ENCODE data around the gene GNL2.

Gene GNL2

GRCh38 chr1:37622131-37622530 lies 26.4 kb upstream of the GNL2 start:
- no peak overlapping the region for H2BK15ac ChIP-seq (ENCODE audit: low read depth, poor library complexity, severe bottlenecking)
- no peak overlapping the region for H3K23ac ChIP-seq (ENCODE audit: low read length in 2 of 2)
- H3K14ac ChIP-seq (ENCODE audit: low read length in 2 of 2), result no peak overlapping the region
- no peak overlapping the region for H3K18ac ChIP-seq (ENCODE audit: low read depth in 1 of 2, low read length in 2 of 2)
- no peak overlapping the region for H4K91ac ChIP-seq (ENCODE audit: low read length)
- H3K79me1 ChIP-seq (replicated peaks; ENCODE audit: low read length, poor library complexity, severe bottlenecking), result no peaks in the 10 kb centered on the region
- H3K4me3 ChIP-seq (ENCODE audit: insufficient read depth in 1 of 2, low read depth in 1 of 2, low read length in 2 of 2), result no peak overlapping the region
- H2BK120ac ChIP-seq (ENCODE audit: low read depth, low read length), result no peak overlapping the region
- 53% methylated on average over 6 of the region's 6 CpGs for WGBS
- no peak overlapping the region for H3K4ac ChIP-seq (ENCODE audit: low read depth in 1 of 2, low read length in 2 of 2)
- H3K4me2 ChIP-seq (ENCODE audit: low read length, poor library complexity, severe bottlenecking), result no peak overlapping the region
- no peak for DNase-seq
- no peaks in the 10 kb centered on the region for H3K9me3 ChIP-seq (ENCODE audit: control insufficient read depth, low read length)
- no peaks in the 10 kb centered on the region for H3K4me1 ChIP-seq (ENCODE audit: control insufficient read depth, insufficient read depth, low read depth, low read length)
- H3K9ac ChIP-seq (ENCODE audit: low read length), result no peak overlapping the region
- H2AFZ ChIP-seq (ENCODE audit: low read depth, low read length), result no peak overlapping the region
- H3K27me3 ChIP-seq (ENCODE audit: control insufficient read depth in 1 of 2, insufficient read depth in 1 of 2, low read length in 2 of 2), result peaks cover 68 to 80% of the 10 kb centered on the region in 2 experiments
- no peak overlapping the region for H4K8ac ChIP-seq (ENCODE audit: low read length)
- H3K36me3 ChIP-seq (ENCODE audit: control insufficient read depth in 1 of 2, insufficient read depth in 2 of 2, low read depth in 1 of 2, low read length in 2 of 2), result no peaks in the 10 kb centered on the region
- no peak overlapping the region for H2BK5ac ChIP-seq (ENCODE audit: low read depth, low read length, poor library complexity, severe bottlenecking)
- H2AK5ac ChIP-seq (ENCODE audit: low read length, severe bottlenecking), result no peak overlapping the region
- no peak overlapping the region for H3K27ac ChIP-seq (ENCODE audit: low read length, poor library complexity, severe bottlenecking)
- H2BK12ac ChIP-seq (ENCODE audit: low read length in 2 of 2), result no peak overlapping the region

DNA sequence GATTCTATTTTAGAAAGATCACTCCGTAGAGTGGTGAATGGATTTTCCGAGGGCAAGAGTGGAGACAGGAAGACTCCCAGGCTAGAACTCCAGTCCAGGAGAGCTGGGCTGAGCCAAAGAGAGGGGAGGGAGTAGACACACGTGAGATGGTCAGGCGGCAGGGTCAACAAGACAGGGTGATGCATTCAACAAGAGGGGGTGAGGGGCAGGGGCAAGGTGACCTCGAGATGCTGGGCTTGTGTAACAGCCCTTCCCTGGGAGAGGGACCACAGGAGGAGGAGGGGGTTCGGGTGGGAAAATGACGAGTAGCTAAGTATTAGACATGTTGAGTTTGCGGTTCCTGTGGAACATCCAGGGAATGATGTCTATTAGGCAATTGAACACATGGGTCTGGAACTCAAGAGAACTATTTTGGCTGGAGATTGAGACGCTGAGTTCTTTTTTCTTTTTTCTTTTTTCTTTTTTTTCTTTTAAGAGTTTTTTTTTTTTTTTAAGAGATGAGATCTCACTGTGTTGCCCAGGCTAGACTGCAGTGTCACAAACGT lies 25.7 kb upstream of the GNL2 start:
- Histone ChIP-seq H2BK15ac (ENCODE audit: low read depth, poor library complexity, severe bottlenecking) (no peak overlapping the region), H2BK5ac (ENCODE audit: low read depth, low read length, poor library complexity, severe bottlenecking) (no peak overlapping the region), H3K23ac (ENCODE audit: low read length in 2 of 2) (no peak overlapping the region), H3K79me1 (replicated peaks; ENCODE audit: low read length, poor library complexity, severe bottlenecking) (no peaks in the 10 kb centered on the region), H2AFZ (ENCODE audit: low read depth, low read length) (no peak overlapping the region), H4K8ac (ENCODE audit: low read length) (no peak overlapping the region), H3K4me3 (ENCODE audit: insufficient read depth in 1 of 2, low read depth in 1 of 2, low read length in 2 of 2) (no peak overlapping the region), H2BK12ac (ENCODE audit: low read length in 2 of 2) (no peak overlapping the region), H3K4me2 (ENCODE audit: low read length, poor library complexity, severe bottlenecking) (no peak overlapping the region), H3K18ac (ENCODE audit: low read depth in 1 of 2, low read length in 2 of 2) (no peak overlapping the region), H3K14ac (ENCODE audit: low read length in 2 of 2) (no peak overlapping the region), H3K4me1 (ENCODE audit: control insufficient read depth, insufficient read depth, low read depth, low read length) (no peaks in the 10 kb centered on the region), H3K27me3 (ENCODE audit: control insufficient read depth in 1 of 2, insufficient read depth in 1 of 2, low read length in 2 of 2) (peaks cover 67 to 80% of the 10 kb centered on the region in 2 experiments), H4K91ac (ENCODE audit: low read length) (no peak overlapping the region), H3K9ac (ENCODE audit: low read length) (no peak overlapping the region), H3K36me3 (ENCODE audit: control insufficient read depth in 1 of 2, insufficient read depth in 2 of 2, low read depth in 1 of 2, low read length in 2 of 2) (no peaks in the 10 kb centered on the region), H2AK5ac (ENCODE audit: low read length, severe bottlenecking) (no peak overlapping the region), H3K4ac (ENCODE audit: low read depth in 1 of 2, low read length in 2 of 2) (no peak overlapping the region), H3K27ac (ENCODE audit: low read length, poor library complexity, severe bottlenecking) (no peak overlapping the region), H3K9me3 (ENCODE audit: control insufficient read depth, low read length) (no peaks in the 10 kb centered on the region), H2BK120ac (ENCODE audit: low read depth, low read length) (no peak overlapping the region)
- DNase-seq, result no peak
- 76% methylated on average over 9 of the region's 10 CpGs for WGBS

DNA sequence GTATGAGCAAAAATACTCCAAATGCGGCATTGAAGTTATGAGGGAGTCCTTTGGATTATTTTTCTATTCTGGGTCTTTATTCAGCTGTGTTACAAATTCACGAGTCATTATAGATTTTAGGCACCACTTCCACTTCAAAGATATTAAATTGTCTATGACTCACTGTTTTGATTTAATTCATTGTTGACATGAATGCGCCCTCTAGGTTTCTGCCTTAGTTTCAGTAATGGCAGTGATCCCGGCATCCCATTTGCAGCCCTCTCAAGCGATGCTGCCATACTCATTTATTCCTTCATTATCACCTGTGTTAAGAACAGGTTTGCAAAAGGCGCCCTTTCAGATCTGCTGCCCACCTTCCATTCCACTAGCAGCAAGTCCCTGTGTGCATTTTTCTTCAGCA lies 25.0 kb upstream of the GNL2 start:
- Histone ChIP-seq H2AFZ (ENCODE audit: low read depth, low read length) (no peak overlapping the region), H2BK15ac (ENCODE audit: low read depth, poor library complexity, severe bottlenecking) (no peak overlapping the region), H3K27ac (ENCODE audit: low read length, poor library complexity, severe bottlenecking) (no peak overlapping the region), H2BK120ac (ENCODE audit: low read depth, low read length) (no peak overlapping the region), H3K9ac (ENCODE audit: low read length) (no peak overlapping the region), H4K8ac (ENCODE audit: low read length) (no peak overlapping the region), H3K9me3 (ENCODE audit: control insufficient read depth, low read length) (no peaks in the 10 kb centered on the region), H3K23ac (ENCODE audit: low read length in 2 of 2) (no peak overlapping the region), H3K4me3 (ENCODE audit: insufficient read depth in 1 of 2, low read depth in 1 of 2, low read length in 2 of 2) (no peak overlapping the region), H3K4me2 (ENCODE audit: low read length, poor library complexity, severe bottlenecking) (no peak overlapping the region), H3K18ac (ENCODE audit: low read depth in 1 of 2, low read length in 2 of 2) (no peak overlapping the region), H3K4me1 (ENCODE audit: control insufficient read depth, insufficient read depth, low read depth, low read length) (no peaks in the 10 kb centered on the region), H4K91ac (ENCODE audit: low read length) (no peak overlapping the region), H2BK5ac (ENCODE audit: low read depth, low read length, poor library complexity, severe bottlenecking) (no peak overlapping the region), H3K27me3 (ENCODE audit: control insufficient read depth in 1 of 2, insufficient read depth in 1 of 2, low read length in 2 of 2) (peaks cover 67 to 80% of the 10 kb centered on the region in 2 experiments), H3K4ac (ENCODE audit: low read depth in 1 of 2, low read length in 2 of 2) (no peak overlapping the region), H3K14ac (ENCODE audit: low read length in 2 of 2) (no peak overlapping the region), H2AK5ac (ENCODE audit: low read length, severe bottlenecking) (no peak overlapping the region), H3K36me3 (ENCODE audit: control insufficient read depth in 1 of 2, insufficient read depth in 2 of 2, low read depth in 1 of 2, low read length in 2 of 2) (no peaks in the 10 kb centered on the region), H2BK12ac (ENCODE audit: low read length in 2 of 2) (no peak overlapping the region), H3K79me1 (replicated peaks; ENCODE audit: low read length, poor library complexity, severe bottlenecking) (no peaks in the 10 kb centered on the region)
- 73% methylated on average over 6 of the region's 6 CpGs for WGBS
- no peak for DNase-seq

GRCh38 chr1:37616330-37616729 lies 20.6 kb upstream of the GNL2 start:
- Histone ChIP-seq H3K4me2 (ENCODE audit: low read length, poor library complexity, severe bottlenecking) (no peak overlapping the region), H3K9ac (ENCODE audit: low read length) (no peak overlapping the region), H2AFZ (ENCODE audit: low read depth, low read length) (no peak overlapping the region), H2BK15ac (ENCODE audit: low read depth, poor library complexity, severe bottlenecking) (no peak overlapping the region), H3K18ac (ENCODE audit: low read depth in 1 of 2, low read length in 2 of 2) (no peak overlapping the region), H3K4me3 (ENCODE audit: insufficient read depth in 1 of 2, low read depth in 1 of 2, low read length in 2 of 2) (no peak overlapping the region), H3K14ac (ENCODE audit: low read length in 2 of 2) (no peak overlapping the region), H2BK5ac (ENCODE audit: low read depth, low read length, poor library complexity, severe bottlenecking) (no peak overlapping the region), H2BK120ac (ENCODE audit: low read depth, low read length) (no peak overlapping the region), H3K27me3 (ENCODE audit: control insufficient read depth in 1 of 2, insufficient read depth in 1 of 2, low read length in 2 of 2) (peaks cover 63 to 84% of the 10 kb centered on the region in 2 experiments), H4K91ac (ENCODE audit: low read length) (no peak overlapping the region), H3K27ac (ENCODE audit: low read length, poor library complexity, severe bottlenecking) (no peak overlapping the region), H4K8ac (ENCODE audit: low read length) (no peak overlapping the region), H2AK5ac (ENCODE audit: low read length, severe bottlenecking) (no peak overlapping the region), H3K36me3 (ENCODE audit: control insufficient read depth in 1 of 2, insufficient read depth in 2 of 2, low read depth in 1 of 2, low read length in 2 of 2) (no peaks in the 10 kb centered on the region), H2BK12ac (ENCODE audit: low read length in 2 of 2) (no peak overlapping the region), H3K9me3 (ENCODE audit: control insufficient read depth, low read length) (no peaks in the 10 kb centered on the region), H3K79me1 (replicated peaks; ENCODE audit: low read length, poor library complexity, severe bottlenecking) (no peaks in the 10 kb centered on the region), H3K4ac (ENCODE audit: low read depth in 1 of 2, low read length in 2 of 2) (no peak overlapping the region), H3K23ac (ENCODE audit: low read length in 2 of 2) (no peak overlapping the region), H3K4me1 (ENCODE audit: control insufficient read depth, insufficient read depth, low read depth, low read length) (no peaks in the 10 kb centered on the region)
- 80% methylated on average over 14 of the region's 14 CpGs for WGBS
- no peak for DNase-seq
